Erythroblast (primary cell): ENCODE data around the gene FBLN2.

Source experiments
- GATA1 ChIP-seq: IDR thresholded peaks from 2 replicates; pipeline ENCODE4 v1.6.1; 2011; ENCODE audit warnings: low read depth, mild to moderate bottlenecking, control low read depth, low read length, moderate library complexity
- POLR2A ChIP-seq: IDR thresholded peaks from 2 replicates; pipeline ENCODE4 v1.6.1; 2011; ENCODE audit warnings: mild to moderate bottlenecking, low read length

DNA sequence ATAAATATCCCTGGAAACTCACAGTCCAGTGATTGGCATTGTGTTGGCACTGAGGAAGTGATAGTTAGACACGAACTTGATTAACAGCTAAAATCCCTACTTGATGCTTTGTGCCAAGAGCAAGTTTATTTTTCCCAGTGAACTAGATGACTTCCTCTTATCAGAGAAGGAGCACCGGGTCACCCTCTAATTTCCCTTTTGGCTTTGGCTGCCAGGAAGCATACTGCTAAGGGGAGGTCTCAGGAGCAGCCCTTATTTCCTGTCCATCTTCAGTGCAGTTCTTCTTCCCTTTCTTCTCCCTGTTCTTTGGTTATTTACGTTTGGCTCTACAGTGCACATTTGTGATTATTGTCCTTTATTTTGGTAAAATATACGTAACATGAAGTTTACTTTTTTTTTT lies 13.0 kb downstream of the FBLN2 start:
- TF ChIP-seq POLR2A (no peak), GATA1 (no peak)
